K562 (cell line): ENCODE measurements around the gene HAPLN1. TPM values are rescaled to one million over a fixed set of nuclear protein-coding genes. Genes with fewer than 3 reads are reported as not detected.

ENCODE experiments used
- ATAC-seq: fragments of 200-7000 bp; cut with Tn5 transposase; 3 replicates; pipeline ENCODE4 v1.9.1; 2020; ENCODE audit warnings: moderate library complexity
- BruUV-seq: library from RNA; stranded (reverse); fragments of 400-500 nt; replicated peaks from 2 replicates; lab custom pipeline; 2021; lab: Mats Ljungman, UMichigan
- CTCF ChIA-PET: fragments of 300-600 bp; formaldehyde crosslinking; extraction: SDS; loops from one replicate; lab custom pipeline; 2021; ENCODE audit warnings: low intra/inter-chr PET ratio; lab: Yijun Ruan, JAX
- POLR2A ChIA-PET: fragments of 300-600, 350-650 bp; sonication (Branson Sonifier 250); formaldehyde crosslinking; extraction: SDS; loops from one replicate; lab custom pipeline; 2021; ENCODE audit warnings: antibody characterized with exemption, inconsistent platforms; lab: Yijun Ruan, JAX
- DNase-seq, 4 experiments: peaks; one replicate each; pipeline versions ENCODE4 v3.0.0 to v3.0.0-alpha.2; 2011 to 2018; ENCODE audit warnings: low spot score in 3 of 4, mixed read lengths in 3 of 4; ENCODE audit errors: extremely low read depth in 1 of 4
- FAIRE-seq: peaks from 2 replicates; lab custom pipeline; 2011; peaks lifted over from hg19 to GRCh38; lab: Jason Lieb, UNC
- H2AFZ ChIP-seq: 2 replicates; pipeline ENCODE4 v1.6.0; 2011; ENCODE audit warnings: low read depth, low read length, control low read depth, inconsistent platforms
- H3K27ac ChIP-seq: fragments of 200-600 bp; 3 replicates; pipeline ENCODE4 v1.8.0; 2011; ENCODE audit warnings: low read depth, mild to moderate bottlenecking, control low read depth, inconsistent platforms, low read length, moderate library complexity, mixed read lengths; ENCODE audit errors: extremely low read depth
- H3K27me3 ChIP-seq, 2 experiments: fragments of 300-600 bp in 1 of 2; 2 replicates in 1 of 2; 3 replicates in 1 of 2; pipeline versions ENCODE4 v1.6.0 to v1.8.0; 2011; ENCODE audit warnings: inconsistent platforms in 2 of 2, low read length in 2 of 2, mild to moderate bottlenecking in 1 of 2, mixed read lengths in 1 of 2, moderate library complexity in 1 of 2; ENCODE audit not compliant: control insufficient read depth in 2 of 2, insufficient read depth in 2 of 2
- H3K36me3 ChIP-seq: fragments of 300-600 bp; 3 replicates; pipeline ENCODE4 v1.8.0; 2011; ENCODE audit warnings: mild to moderate bottlenecking, low read length, inconsistent platforms; ENCODE audit not compliant: control insufficient read depth, insufficient read depth
- H3K4me1 ChIP-seq, 2 experiments: fragments of 200-600 bp in 1 of 2; replicated peaks in 1 of 2; 2 replicates in 1 of 2; 3 replicates in 1 of 2; pipeline versions ENCODE4 v1.5.1 to v1.8.0; 2011; ENCODE audit warnings: inconsistent platforms in 2 of 2, low read length in 2 of 2, mild to moderate bottlenecking in 1 of 2, mixed read lengths in 1 of 2, moderate library complexity in 1 of 2; ENCODE audit not compliant: control insufficient read depth in 2 of 2, insufficient read depth in 2 of 2
- H3K4me2 ChIP-seq: 2 replicates; pipeline ENCODE4 v1.6.1; 2011; ENCODE audit warnings: low read length, control low read depth, inconsistent platforms, mixed read lengths; ENCODE audit not compliant: insufficient read depth
- H3K4me3 ChIP-seq: fragments of 200-600 bp; sonication (generic), shearing (Covaris generic); 2 replicates; pipeline ENCODE4 v1.5.1; 2016; ENCODE audit warnings: control low read depth, inconsistent platforms
- H3K79me2 ChIP-seq: fragments of 200-600 bp; 3 replicates; pipeline ENCODE4 v1.8.0; 2011; ENCODE audit warnings: low read length, inconsistent platforms; ENCODE audit not compliant: control insufficient read depth, insufficient read depth
- H3K9ac ChIP-seq, 2 experiments: 2 replicates each; pipeline versions ENCODE4 v1.6.0 to v1.6.1; 2011; ENCODE audit warnings: low read depth in 2 of 2, low read length in 2 of 2, control low read depth in 1 of 2, inconsistent platforms in 1 of 2, mild to moderate bottlenecking in 1 of 2, mixed read lengths in 1 of 2; ENCODE audit not compliant: insufficient read depth in 1 of 2
- H3K9me1 ChIP-seq: one replicate; pipeline ENCODE4 v1.6.0; 2011; ENCODE audit warnings: inconsistent platforms, mild to moderate bottlenecking, low read length, moderate library complexity; ENCODE audit not compliant: control insufficient read depth, insufficient read depth
- H3K9me3 ChIP-seq: replicated peaks from 2 replicates; pipeline ENCODE4 v1.5.1; 2011; ENCODE audit warnings: low read depth, low read length, inconsistent platforms; ENCODE audit not compliant: control insufficient read depth, insufficient read depth
- H4K20me1 ChIP-seq: replicated peaks from 2 replicates; pipeline ENCODE4 v1.6.1; 2011; ENCODE audit warnings: low read length, inconsistent platforms, mixed read lengths; ENCODE audit not compliant: control insufficient read depth, insufficient read depth
- E2F3 ChIP-seq: fragments of 250-450 bp; sonication (Bioruptor Pico); IDR thresholded peaks from 2 replicates; pipeline ENCODE4 v1.4.0; 2020; ENCODE audit warnings: mild to moderate bottlenecking
- HBP1 ChIP-seq: fragments of 450-650 bp; formaldehyde crosslinking; IDR thresholded peaks from 2 replicates; pipeline ENCODE4 v1.4.0; 2022; ENCODE audit warnings: missing genetic modification characterization
- STAT5B ChIP-seq: fragments of 250-450 bp; sonication (Bioruptor Pico); IDR thresholded peaks from 2 replicates; pipeline ENCODE4 v1.8.0; 2021; ENCODE audit warnings: mild to moderate bottlenecking, inconsistent platforms
- TCF7 ChIP-seq: sonication (generic); IDR thresholded peaks from 2 replicates; pipeline ENCODE4 v1.6.1; 2016; ENCODE audit warnings: antibody characterized with exemption, borderline replicate concordance
- WGBS: fragments of 100-300 bp; shearing (Covaris generic); methylation state at CpG from one replicate; pipeline ENCODE4 v1.1.6; 2016; ENCODE audit warnings: low coverage, mixed read lengths; ENCODE audit not compliant: insufficient coverage; ENCODE audit errors: missing lambda C conversion rate; 5-methylcytosine and 5-hydroxymethylcytosine counted together
- in situ Hi-C: fragments of 300-500 bp; cut with MboI; formaldehyde crosslinking; loops from 4 replicates; pipeline ENCODE4 v1.15.0; 2018; ENCODE audit warnings: inconsistent platforms, mixed read lengths
- intact Hi-C: fragments of 100-400 bp; cut with micrococcal nuclease; formaldehyde crosslinking; loops from 2 replicates; pipeline ENCODE4 v1.14.2; 2022
- polyA plus RNA-seq, 8 experiments: library from polyadenylated mRNA; depleted of rRNA in 4 of 8; stranded (reverse) in 5 of 8; unstranded in 3 of 8; fragments of >200 nt; fragmentation: Nextera tagmentation in 2 of 8; fragmentation: Illumina TruSeq in 1 of 8; extraction: Ambion mirVana in 2 of 8; extraction: Trizol in 1 of 8; gene quantifications; 2 replicates each; pipeline versions ENCODE4 v1.2.1 to v1.2.3, GENCODE V29; 2011 to 2014; ENCODE audit warnings: inconsistent platforms in 1 of 8, missing spikeins in 1 of 8
- total RNA-seq, 7 experiments: library from RNA; depleted of rRNA in 6 of 7; stranded (reverse); fragments of >200 nt in 6 of 7; fragmentation: Illumina TruSeq in 2 of 7; extraction: Trizol in 2 of 7; gene quantifications; 2 replicates each; pipeline versions ENCODE4 v1.2.1 to v1.2.3, GENCODE V29; 2011 to 2021; ENCODE audit warnings: low replicate concordance in 1 of 7
- TF ChIP-seq, protein P1 (sequence below): fragments of 250-450 bp; sonication (Bioruptor Pico); IDR thresholded peaks from 2 replicates; pipeline ENCODE4 v1.8.0; 2022; ENCODE audit warnings: moderate library complexity, mild to moderate bottlenecking, inconsistent platforms

The HAPLN1 gene
- total and polyA plus RNA-seq, 9 of the 15 experiments (the other 6 are each of a cell fraction or from before 2014, with no cell fraction given), result not detected

DNA sequence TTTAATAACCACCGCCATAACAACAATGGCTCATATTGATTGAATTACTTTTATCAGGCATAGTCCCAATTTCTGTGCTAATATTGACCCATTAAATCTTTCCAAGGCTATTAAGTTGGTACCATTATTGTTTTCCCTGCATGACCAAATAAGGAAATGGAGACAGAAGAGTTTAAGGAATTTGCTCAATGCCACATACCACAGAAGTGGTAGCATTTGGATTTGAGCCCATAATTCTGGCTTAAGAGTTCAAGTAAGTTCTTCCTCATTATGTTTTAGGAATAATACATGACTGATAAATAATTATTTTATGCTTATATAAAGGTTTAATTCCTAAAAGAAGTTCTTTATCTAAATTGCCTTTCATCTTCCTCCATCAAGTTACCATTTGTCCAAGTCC lies 43.4 kb upstream of the HAPLN1 start:
- ATAC-seq (no peak), FAIRE-seq (no peak), DNase-seq (no peak)
- no peaks in the 10 kb centered on the region for H4K20me1 ChIP-seq
- H3K79me2 ChIP-seq, result no peaks in the 10 kb centered on the region
- 9% methylated on average over 1 of the region's 1 CpG for WGBS
- no peak overlapping the region for H3K9ac ChIP-seq
- H3K27ac ChIP-seq, result no peak overlapping the region
- TF ChIP-seq E2F3, result no peak
- TF ChIP-seq HBP1 (CRISPR knock-in tag), result no peak
- TF ChIP-seq TCF7, result no peak
- TF ChIP-seq, protein P1, sequence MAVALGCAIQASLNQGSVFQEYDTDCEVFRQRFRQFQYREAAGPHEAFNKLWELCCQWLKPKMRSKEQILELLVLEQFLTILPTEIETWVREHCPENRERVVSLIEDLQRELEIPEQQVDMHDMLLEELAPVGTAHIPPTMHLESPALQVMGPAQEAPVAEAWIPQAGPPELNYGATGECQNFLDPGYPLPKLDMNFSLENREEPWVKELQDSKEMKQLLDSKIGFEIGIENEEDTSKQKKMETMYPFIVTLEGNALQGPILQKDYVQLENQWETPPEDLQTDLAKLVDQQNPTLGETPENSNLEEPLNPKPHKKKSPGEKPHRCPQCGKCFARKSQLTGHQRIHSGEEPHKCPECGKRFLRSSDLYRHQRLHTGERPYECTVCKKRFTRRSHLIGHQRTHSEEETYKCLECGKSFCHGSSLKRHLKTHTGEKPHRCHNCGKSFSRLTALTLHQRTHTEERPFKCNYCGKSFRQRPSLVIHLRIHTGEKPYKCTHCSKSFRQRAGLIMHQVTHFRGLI, result no peak
- no peak for TF ChIP-seq STAT5B (CRISPR knock-in tag)
- no peaks in the 10 kb centered on the region for H3K4me1 ChIP-seq
- intact Hi-C loops (no loop called here), in situ Hi-C loops (no loop called here)
- no peaks in the 10 kb centered on the region for H3K36me3 ChIP-seq
- no TSS peak for BruUV-seq
- H3K9me1 ChIP-seq, result no peaks in the 10 kb centered on the region
- no peaks in the 10 kb centered on the region for H3K27me3 ChIP-seq
- ChIA-PET CTCF (no interaction called here), POLR2A (no interaction called here)
- no peak overlapping the region for H3K4me3 ChIP-seq
- no peak overlapping the region for H3K4me2 ChIP-seq
- no peak overlapping the region for H2AFZ ChIP-seq
- no peaks in the 10 kb centered on the region for H3K9me3 ChIP-seq
